Dedifferentiated amniotic fluid mesenchymal stem cell (primary cell): ENCODE measurements around the gene PAK3.

ENCODE experiments used
- DNase-seq: peaks from one replicate; pipeline ENCODE4 v3.0.0-alpha.2; 2016; ENCODE audit errors: extremely low spot score

The PAK3 gene

GRCh38 chrX:111131572-111131971 lies 35.6 kb downstream of the PAK3 start:
- DNase-seq = no peak

DNA sequence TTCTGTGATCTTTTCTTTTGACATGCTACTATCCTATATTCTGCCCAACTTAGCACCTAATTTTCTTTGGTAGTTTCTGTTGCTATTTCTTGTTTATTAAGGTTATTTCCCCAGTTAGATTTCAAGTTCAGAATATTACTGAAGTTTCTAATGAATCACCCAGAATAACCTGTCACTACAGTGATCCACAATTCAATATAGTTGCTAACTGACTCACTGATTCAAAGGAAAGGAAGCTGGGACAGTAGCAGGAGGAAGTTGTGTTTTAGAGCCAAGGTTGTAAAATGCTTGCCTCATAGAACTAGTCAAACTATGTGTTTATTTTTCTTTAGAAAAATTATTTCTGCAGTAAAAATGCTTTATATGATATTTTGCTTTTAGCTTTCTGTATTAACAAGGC lies 37.4 kb downstream of the PAK3 start:
- DNase-seq = no peak

DNA sequence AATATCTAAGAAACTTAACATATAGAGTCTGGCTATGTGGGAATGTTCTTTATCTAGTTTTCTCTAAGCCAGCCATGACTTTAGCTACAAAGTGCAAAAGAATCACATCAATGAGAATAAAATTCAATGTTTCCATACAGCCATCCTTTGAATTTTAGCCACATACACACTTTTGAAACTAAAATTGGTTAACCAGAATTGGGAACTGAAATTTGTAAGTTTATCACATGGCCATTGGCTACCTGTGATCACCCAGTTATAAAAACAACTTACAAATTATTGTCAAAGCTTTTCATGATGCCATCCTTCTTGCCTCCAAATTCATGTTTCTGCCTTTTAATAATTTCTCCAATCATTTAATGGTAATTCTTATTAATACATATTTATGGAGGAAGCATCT lies 49.9 kb downstream of the PAK3 start:
- DNase-seq = no peak

DNA sequence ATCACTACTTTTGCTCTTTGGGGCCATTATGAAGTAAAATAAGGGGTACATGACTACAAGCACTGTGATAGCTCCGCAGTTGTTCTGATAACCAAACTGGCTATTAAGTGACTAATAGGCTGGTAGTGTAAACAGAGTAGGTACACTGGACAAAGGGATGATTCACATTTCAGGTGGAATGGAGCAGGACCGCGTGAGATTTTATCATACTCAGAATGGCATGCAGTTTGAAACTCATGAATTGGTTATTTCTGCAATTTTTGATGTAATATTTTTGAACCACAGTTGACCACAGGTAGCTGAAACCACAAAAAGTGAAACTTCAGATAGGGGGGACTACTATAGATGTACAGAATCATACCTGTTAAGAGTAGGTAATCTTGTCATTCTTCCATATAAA lies 55.8 kb downstream of the PAK3 start:
- no peak for DNase-seq

GRCh38 chrX:111159232-111159631 lies 63.2 kb downstream of the PAK3 start:
- DNase-seq = no peak

- DNase-seq = no peak
Measured at GRCh38 chrX:111164728-111165127, 68.7 kb downstream of the PAK3 start.

DNA sequence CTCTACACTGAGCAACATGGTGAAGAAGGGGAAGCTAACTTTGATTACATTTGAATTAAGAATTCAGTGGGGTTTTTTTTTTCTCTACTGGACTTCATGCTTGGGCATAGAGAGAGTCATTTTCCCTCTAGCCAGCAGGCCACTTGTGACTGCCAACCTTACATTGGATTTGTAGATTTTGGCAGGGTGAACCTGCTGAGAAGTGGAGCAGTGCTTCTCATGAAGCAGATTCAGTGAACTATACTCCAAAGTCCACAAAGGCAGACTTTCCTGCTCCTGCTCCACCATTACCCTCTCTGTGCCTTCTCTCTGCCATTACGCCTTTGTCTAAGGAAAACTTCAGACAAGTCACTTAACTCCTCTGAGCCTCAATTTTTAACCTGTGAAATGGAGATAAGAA lies 69.9 kb downstream of the PAK3 start:
- DNase-seq = no peak

DNA sequence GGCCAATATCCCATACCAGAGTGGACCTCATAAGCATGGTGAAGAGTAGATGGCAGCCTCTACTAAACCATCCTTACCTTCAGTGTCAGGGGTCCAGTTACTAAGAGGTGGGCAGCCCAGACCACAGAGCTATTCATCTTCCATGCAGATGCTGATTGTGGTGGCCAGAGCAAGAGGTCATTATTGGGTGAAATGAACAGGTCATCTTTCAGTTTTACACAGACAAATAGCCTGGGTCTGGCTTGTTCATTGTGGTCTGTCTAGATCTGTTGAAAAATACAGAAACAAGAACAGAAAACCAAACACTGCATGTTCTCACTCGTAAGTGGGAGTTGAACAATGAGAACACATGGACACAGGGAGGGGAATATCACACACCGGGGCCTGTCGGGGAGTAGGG lies 71.3 kb downstream of the PAK3 start:
- DNase-seq = no peak

- DNase-seq = no peak
Measured at GRCh38 chrX:111168314-111168713, 72.3 kb downstream of the PAK3 start.

DNA sequence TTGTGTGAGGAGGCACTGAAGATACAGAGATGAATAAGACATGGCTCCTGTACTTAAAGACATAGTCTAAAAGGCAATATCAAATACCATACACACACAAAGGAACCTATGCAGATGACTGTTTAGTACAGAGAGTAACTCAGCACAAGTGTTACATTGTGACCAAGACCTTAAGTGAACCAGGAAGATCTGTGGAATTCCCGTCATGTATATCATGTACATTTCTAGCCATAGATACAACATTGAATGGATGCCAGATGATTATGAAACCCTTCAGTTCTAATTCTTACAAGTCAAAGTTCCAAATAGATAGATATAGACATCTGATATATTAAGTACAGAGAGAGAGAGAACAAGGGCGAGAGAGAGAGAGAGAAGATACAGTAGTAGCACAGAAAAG lies 73.2 kb downstream of the PAK3 start:
- no peak for DNase-seq

DNA sequence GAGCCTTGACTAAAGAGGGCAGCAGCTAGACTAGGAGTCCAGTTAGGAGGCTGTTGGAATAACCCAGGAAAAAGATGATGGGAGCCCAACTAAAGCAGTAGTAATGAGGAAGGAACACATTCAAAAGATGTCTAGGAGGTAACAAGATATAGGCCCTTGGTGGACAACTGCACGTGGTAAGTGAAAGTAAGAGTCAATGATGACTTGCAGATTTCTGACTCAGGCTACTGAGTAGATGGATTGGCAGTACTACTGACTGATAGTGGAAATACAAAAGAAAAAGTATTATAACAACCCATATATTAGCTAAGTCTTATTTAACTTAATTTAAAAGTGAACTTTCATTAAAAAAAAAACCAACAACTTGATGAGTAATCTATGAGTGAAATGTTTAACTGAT lies 74.0 kb downstream of the PAK3 start:
- no peak for DNase-seq

DNA sequence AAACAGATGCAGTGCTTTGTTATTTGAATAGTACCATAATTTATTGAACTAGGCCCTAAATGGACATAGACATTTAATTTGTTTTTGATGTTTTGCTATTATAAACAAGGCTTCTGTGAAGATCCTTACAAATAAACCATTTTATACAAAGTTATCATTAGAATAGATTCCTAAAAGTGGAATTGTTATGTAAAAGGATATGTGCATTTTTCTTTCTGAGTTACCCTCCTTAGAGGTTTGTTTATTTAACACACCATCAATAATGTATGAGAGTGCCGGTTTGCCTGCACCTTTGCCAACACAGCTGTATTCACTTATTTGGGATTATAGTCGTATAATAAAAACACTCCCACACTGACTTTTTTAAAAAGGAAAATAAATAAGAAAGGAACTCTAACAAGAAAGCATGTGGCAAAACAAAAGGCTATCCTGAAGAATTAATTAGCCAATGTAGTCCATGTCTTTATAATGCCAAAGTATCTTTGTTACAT lies 84.8 kb downstream of the PAK3 start:
- DNase-seq = no peak

DNA sequence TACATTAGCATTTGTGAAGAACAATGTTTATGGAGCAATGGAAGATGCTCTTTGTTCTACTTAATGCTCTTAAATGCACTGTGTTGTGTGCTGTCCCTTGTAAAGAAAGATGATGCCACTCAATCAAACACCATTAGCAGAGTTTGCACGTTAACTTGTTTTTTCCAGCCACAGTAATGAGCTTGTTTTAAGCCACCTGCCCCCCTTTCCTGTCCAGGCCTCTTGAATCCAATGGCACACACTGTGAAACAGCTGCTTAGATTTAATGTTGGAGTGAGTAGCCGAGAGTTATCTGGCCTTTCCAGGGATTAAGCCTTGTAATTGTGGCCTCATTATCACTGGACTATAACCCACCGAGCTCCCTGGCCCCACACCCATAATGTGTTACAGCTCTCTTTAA lies 86.0 kb downstream of the PAK3 start:
- DNase-seq = no peak

- DNase-seq = no peak
Measured at GRCh38 chrX:111182997-111183396, 87.0 kb downstream of the PAK3 start.

GRCh38 chrX:111191598-111191997 lies 95.6 kb downstream of the PAK3 start:
- DNase-seq = no peak

DNA sequence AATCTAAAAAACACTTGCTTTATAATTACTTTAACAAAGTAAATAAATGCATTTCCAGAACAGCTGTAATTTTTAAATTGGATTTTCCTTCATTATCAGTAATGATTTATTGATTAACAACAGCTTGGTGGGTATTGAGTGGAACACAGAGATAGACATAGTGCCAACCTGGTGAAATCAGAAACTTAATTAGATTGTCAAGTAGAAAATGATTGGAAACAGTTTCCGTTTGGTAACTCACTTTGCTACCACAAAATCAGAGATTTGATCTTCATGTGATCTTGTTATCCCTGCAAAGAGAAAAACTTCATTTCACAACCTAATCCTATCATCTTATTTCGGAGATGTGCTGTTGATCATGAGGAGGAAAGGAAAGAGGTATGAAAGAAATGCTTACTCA lies 103.5 kb downstream of the PAK3 start:
- DNase-seq = no peak

DNA sequence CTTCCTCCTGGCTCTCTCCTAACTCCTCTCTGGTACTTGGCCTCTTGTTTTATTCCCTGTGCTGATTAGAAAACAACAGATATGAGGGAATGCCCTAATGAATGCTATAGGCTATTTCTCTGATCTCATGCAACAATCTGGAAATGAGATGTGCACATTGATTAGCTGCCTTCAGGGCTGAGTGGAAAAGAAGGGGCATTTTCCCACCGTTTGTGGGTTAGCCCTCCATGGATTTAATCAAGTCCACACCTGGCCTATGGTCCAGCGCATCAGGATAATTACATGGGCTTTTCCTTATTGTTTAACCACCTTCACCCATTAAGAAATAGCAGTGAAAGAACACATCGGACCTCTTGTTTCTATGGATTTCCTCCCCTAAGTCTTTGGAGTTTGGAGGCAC lies 104.3 kb downstream of the PAK3 start:
- DNase-seq = no peak

- no peak for DNase-seq
Measured at GRCh38 chrX:111207851-111208250, 111.9 kb downstream of the PAK3 start.

GRCh38 chrX:111216293-111216801 lies 120.4 kb downstream of the PAK3 start:
- DNase-seq = no peak

DNA sequence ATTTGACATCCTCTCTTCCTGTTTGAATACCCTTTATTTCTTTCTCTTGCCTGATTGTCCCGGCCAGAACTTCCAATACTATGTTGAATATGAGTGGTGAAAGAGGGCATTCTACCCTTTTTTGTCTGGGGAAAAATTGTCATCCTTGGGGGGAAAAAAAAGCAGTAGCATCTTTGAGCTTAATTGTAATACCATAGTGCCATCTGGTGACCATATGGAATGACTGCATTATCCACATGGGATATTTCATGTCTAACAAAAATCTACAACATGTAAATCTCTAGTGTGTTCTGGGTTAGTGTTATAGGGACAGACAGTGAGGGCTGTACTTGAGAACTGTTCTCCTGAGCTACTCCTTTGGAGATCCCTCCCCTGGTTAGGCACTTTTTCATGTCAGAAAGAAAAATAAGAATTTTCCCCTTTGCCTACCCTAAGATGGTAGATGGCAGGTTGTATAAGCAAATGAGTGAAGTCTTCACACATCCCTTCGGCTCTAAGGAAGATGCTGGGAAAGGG lies 148.3 kb downstream of the PAK3 start:
- no peak for DNase-seq

DNA sequence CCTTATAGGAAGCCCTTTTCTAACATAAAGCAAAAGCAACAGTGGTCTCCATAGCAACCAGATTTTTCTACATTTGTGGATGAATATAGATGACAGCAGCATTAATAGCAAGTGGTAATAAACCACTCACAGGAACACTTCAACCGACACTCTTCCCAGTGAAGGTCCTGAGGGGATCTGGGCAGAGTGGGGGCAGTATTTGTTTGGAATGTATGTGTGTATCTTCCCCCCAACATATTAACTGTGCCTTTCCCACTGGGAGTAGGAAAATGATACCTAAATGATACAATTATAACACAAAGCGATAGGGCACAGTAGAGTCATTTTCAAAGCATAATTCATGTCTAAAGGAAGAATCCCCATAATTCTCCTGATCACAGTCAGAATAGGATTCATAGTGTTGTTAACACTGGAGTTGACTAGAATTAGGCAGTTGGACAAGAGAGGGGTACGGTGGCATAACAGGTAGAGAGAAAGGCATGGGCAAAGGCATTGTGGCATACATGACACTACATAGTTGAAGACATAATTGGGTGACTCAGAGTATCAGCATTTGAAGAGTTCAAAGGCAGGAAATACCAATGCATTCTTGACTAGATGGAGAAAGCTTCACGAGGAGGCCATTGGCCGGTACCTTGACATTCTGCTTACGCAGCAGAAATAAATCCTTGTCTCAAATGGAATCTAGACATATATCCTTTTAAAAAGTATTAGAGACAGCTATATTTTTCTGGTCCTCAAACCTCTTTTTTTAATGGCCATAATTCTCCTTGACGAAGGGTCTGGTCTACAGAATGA lies 159.1 kb downstream of the PAK3 start:
- no peak for DNase-seq

GRCh38 chrX:111257733-111258132 lies 161.7 kb downstream of the PAK3 start:
- DNase-seq = no peak

- DNase-seq = no peak
Measured at GRCh38 chrX:111259559-111259958, 163.6 kb downstream of the PAK3 start.

GRCh38 chrX:111260451-111260850 lies 164.5 kb downstream of the PAK3 start:
- no peak for DNase-seq
